Lower lobe of right lung (tissue), 2 donors: Measurements from ENCODE around the gene CTNNA3. TPM values are rescaled to one million over a fixed set of nuclear protein-coding genes. Genes with fewer than 3 reads are reported as not detected.

Source experiments
- ATAC-seq, 2 donors: fragments of 200-7000 bp; cut with Tn5 transposase; one replicate each; pipeline ENCODE4 v1.9.1; 2020 to 2022; ENCODE audit warnings: mild to moderate bottlenecking in 2 of 2, moderate library complexity in 2 of 2
- DNase-seq: peaks from one replicate; pipeline ENCODE4 v3.0.0-alpha.2; 2020
- H3K27ac ChIP-seq: fragments of 200-600 bp; one replicate; pipeline ENCODE4 v1.8.0; 2022
- H3K27me3 ChIP-seq: fragments of 200-600 bp; one replicate; pipeline ENCODE4 v1.8.0; 2022; ENCODE audit warnings: low read depth
- H3K36me3 ChIP-seq: fragments of 200-600 bp; one replicate; pipeline ENCODE4 v1.8.0; 2022; ENCODE audit warnings: mild to moderate bottlenecking
- H3K4me1 ChIP-seq: fragments of 200-600 bp; one replicate; pipeline ENCODE4 v1.8.0; 2022
- H3K4me3 ChIP-seq: fragments of 200-600 bp; one replicate; pipeline ENCODE4 v1.8.0; 2022; ENCODE audit warnings: mild to moderate bottlenecking
- H3K9me3 ChIP-seq: fragments of 200-600 bp; one replicate; pipeline ENCODE4 v1.8.0; 2022
- intact Hi-C: fragments of 100-400 bp; cut with DNase I; formaldehyde crosslinking; loops from one replicate; pipeline ENCODE4 v1.11.0; 2022
- total RNA-seq: library from RNA; stranded (reverse); fragmentation: NEBNext Ultra II Directional; extraction: Animal tissue kit (Norgen Biotek cat#: 25700); gene quantifications from one replicate; pipeline ENCODE4 v1.2.1, GENCODE V29; 2021
- TF ChIP-seq, protein P1 (sequence below): fragments of 200-600 bp; IDR thresholded peaks from one replicate; pipeline ENCODE4 v1.8.0; 2022; ENCODE audit warnings: antibody characterized with exemption, mild to moderate bottlenecking
- donor health status: DM: no; HTN: yes; CAD: no; lungs with severe emphysema.

The CTNNA3 gene
- total RNA-seq, 1 donor from 2014 or later: not detected

DNA sequence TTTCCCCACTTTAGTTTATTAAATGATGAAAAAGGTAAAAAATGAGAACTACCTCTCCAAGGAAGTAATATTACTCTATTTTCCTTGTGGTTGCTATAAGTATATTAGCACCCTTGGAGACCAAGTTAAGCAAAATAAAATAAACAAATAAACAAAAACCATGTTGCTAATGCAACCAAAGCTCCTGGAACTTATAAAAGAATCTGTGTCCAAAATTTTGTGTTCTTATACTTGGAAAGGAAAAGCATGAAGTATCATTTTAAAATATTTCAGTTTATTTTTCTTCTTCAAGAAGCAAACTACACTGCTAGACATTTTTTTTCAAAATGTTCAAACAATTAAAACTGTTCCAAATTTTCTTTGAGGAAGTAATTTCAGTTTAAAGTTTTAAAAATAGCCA lies 1212.0 kb downstream of the CTNNA3 start:
- Histone ChIP-seq H3K4me3 (no peak overlapping the region), H3K4me1 (no peaks in the 10 kb centered on the region), H3K36me3 (no peaks in the 10 kb centered on the region), H3K27ac (no peak overlapping the region), H3K27me3 (no peaks in the 10 kb centered on the region), H3K9me3 (no peaks in the 10 kb centered on the region)
- TF ChIP-seq, protein P1, sequence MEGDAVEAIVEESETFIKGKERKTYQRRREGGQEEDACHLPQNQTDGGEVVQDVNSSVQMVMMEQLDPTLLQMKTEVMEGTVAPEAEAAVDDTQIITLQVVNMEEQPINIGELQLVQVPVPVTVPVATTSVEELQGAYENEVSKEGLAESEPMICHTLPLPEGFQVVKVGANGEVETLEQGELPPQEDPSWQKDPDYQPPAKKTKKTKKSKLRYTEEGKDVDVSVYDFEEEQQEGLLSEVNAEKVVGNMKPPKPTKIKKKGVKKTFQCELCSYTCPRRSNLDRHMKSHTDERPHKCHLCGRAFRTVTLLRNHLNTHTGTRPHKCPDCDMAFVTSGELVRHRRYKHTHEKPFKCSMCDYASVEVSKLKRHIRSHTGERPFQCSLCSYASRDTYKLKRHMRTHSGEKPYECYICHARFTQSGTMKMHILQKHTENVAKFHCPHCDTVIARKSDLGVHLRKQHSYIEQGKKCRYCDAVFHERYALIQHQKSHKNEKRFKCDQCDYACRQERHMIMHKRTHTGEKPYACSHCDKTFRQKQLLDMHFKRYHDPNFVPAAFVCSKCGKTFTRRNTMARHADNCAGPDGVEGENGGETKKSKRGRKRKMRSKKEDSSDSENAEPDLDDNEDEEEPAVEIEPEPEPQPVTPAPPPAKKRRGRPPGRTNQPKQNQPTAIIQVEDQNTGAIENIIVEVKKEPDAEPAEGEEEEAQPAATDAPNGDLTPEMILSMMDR: no peak
- no peak for ATAC-seq
- DNase-seq: no peak
- intact Hi-C loops: no loop called here

DNA sequence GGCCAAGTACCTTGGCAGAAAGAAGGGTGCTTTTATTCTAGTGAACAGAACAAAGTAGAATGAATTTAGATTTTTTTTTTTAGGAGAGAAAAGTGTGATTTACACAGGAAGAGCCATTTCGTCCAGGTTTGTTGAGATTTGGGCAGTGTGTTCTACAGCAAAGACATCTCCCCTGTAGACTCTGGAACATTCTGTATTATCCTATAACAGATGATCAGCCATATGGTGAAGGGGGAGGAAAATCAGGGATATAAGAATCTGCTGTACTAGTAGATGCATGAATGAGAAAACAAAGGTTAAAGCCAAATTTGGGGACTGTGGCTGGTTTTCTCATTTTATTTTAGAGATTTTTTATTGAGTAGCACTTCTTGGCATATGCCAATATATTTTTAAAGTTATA lies 1223.8 kb downstream of the CTNNA3 start:
- intact Hi-C loops: no loop called here
- TF ChIP-seq, protein P1: no peak
- Histone ChIP-seq H3K27me3 (no peaks in the 10 kb centered on the region), H3K27ac (no peak overlapping the region), H3K36me3 (no peaks in the 10 kb centered on the region), H3K4me3 (no peak overlapping the region), H3K9me3 (no peaks in the 10 kb centered on the region), H3K4me1 (no peaks in the 10 kb centered on the region)
- no peak for DNase-seq
- no peak for ATAC-seq

DNA sequence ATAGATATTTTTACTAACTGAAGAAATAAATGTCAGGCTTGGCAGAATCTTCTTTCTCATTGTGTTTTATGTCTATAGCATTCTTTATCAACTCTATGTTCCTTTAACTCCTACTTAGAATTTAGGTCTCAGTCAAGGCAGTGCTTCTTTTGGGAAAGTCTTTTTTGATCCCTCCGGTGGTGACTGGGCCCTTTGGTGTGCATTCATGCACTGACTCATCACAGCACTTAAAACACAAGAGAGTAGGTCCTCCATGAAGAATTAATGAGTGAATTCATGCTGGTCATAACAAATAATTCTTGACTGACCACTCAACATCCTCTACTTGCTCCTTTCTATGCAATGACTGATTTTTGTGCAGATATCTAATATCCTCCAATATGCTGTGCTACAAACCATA lies 1229.0 kb downstream of the CTNNA3 start:
- no peaks in the 10 kb centered on the region for H3K9me3 ChIP-seq
- H3K4me1 ChIP-seq: no peaks in the 10 kb centered on the region
- no peaks in the 10 kb centered on the region for H3K27me3 ChIP-seq
- intact Hi-C loops: no loop called here
- no peak overlapping the region for H3K4me3 ChIP-seq
- H3K27ac ChIP-seq: no peak overlapping the region
- TF ChIP-seq, protein P1: no peak
- no peaks in the 10 kb centered on the region for H3K36me3 ChIP-seq
- DNase-seq: no peak
- ATAC-seq: no peak

DNA sequence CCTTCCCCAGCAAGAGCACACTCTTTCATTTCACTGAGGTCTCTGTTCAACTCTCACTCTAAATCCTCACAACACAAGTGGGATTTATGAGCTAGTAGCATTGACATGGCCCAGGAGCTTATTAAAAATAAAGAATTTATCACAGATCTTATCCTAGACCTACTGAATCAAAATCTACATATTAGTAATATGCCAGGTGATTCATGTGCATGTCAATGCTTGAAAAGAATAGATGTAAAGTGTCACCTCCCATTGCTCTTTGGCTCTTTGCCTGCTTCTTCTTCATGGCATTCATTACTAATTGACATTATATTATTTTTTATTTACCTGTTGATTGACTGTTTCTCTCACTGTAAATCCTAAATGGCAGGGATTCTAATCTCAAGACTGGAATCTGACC lies 1229.4 kb downstream of the CTNNA3 start:
- intact Hi-C loops: no loop called here
- ATAC-seq (no peak), DNase-seq (no peak)
- Histone ChIP-seq H3K9me3 (no peaks in the 10 kb centered on the region), H3K27me3 (no peaks in the 10 kb centered on the region), H3K4me1 (no peaks in the 10 kb centered on the region), H3K27ac (no peak overlapping the region), H3K36me3 (no peaks in the 10 kb centered on the region), H3K4me3 (no peak overlapping the region)
- TF ChIP-seq, protein P1: no peak

DNA sequence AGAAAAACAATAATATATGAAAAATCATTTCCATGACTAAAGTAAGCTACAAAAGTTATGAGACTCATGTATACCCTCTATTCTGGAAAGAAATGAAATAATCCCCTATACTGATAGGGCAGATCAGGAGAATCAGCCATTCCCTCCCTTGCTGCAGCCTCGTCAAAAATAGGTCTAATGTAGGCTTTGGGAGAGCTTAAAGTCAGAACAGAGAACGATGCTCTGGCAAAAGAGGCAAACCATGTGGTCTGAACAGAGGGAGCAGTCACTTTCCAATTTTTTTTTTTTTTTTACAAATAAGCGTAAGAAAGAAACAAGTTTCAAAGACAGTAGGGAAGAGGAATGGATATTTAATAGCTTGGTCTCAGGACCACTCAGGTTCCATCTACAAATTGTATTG lies 1232.4 kb downstream of the CTNNA3 start:
- Histone ChIP-seq H3K4me1 (no peaks in the 10 kb centered on the region), H3K27ac (no peak overlapping the region), H3K36me3 (no peaks in the 10 kb centered on the region), H3K4me3 (no peak overlapping the region), H3K9me3 (no peaks in the 10 kb centered on the region), H3K27me3 (no peaks in the 10 kb centered on the region)
- no peak for ATAC-seq
- DNase-seq: no peak
- TF ChIP-seq, protein P1: no peak
- intact Hi-C loops: no loop called here

DNA sequence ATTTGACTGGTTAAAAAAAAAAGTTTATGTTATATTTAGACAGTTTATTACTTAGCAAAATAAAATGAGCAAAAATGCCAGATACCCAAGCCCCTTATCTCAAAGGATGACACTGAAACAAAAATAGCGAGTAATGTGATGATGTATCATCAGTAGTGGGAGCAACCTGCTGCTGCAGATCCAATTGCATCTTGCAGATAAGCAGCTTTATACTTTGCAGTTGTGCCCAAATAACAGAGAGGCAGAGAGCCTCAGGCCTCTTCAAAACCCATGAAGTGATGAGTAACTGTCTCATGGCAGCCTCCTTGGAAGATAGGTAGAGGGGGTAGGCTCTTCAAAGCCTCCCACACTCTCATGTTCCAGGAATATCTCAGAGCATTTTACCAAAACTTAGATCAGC lies 1238.4 kb downstream of the CTNNA3 start:
- no peaks in the 10 kb centered on the region for H3K9me3 ChIP-seq
- intact Hi-C loops: no loop called here
- H3K4me3 ChIP-seq: no peak overlapping the region
- DNase-seq (no peak), ATAC-seq (no peak)
- H3K27ac ChIP-seq: no peak overlapping the region
- no peaks in the 10 kb centered on the region for H3K36me3 ChIP-seq
- TF ChIP-seq, protein P1: no peak
- H3K4me1 ChIP-seq: no peaks in the 10 kb centered on the region
- H3K27me3 ChIP-seq: no peaks in the 10 kb centered on the region
